Measurements from ENCODE around the gene HS3ST6. TPM values are rescaled to one million over a fixed set of nuclear protein-coding genes. Genes with fewer than 3 reads are reported as not detected.

HS3ST6 gene
- total and polyA plus RNA-seq, 2 of the 13 experiments (the other 11 are each of a cell fraction or from before 2014, with no cell fraction given) = not detected

DNA sequence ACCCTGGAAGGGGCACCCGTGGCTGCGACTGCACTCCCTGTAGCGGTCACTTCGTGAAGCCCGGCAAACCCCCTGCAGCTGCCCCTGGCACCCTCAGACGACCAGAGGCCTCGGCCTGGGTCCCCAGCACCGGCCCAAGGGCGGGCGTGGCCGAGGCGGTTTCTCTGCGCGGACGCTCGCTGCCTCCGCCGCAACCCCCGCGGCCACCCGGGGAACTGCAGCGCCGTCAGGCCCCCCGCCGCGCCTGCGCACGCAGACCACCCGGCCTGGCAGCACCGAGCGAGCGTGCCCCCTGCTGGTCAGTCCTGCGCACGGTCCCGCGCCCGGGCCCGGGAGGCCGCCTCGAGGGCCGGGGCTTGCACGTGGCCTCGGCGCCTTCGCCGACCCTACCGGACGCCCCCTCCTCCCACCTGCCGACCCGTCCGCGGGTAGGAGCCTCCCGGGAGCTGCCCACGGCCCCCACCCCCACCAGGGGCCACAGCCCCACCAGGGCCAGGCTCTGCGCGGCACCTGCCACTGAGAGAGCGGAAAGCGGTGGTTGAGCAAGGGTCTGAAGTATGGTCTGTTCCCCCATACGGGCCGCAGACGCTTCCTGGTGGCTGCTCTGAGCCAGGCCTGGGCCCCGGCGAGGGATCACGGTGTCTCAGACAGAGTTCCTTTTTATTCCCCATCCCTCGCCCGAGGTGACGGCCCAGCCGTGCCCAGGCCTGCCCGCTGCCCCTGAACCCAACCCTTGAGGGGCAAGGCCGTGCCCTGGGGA lies 11.5 kb upstream of the HS3ST6 start (continued):
- TF ChIP-seq, protein P1, sequence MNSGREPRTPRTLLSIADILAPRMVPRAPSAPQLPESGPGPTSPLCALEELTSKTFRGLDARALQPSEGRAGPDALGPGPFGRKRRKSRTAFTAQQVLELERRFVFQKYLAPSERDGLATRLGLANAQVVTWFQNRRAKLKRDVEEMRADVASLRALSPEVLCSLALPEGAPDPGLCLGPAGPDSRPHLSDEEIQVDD (CRISPR knock-in tag; IDR thresholded peaks at IDR 0.05; ENCODE audit: borderline replicate concordance) = peak; percentile 76; the same call in 1 of the 2 replicates
- TF ChIP-seq, protein P2, sequence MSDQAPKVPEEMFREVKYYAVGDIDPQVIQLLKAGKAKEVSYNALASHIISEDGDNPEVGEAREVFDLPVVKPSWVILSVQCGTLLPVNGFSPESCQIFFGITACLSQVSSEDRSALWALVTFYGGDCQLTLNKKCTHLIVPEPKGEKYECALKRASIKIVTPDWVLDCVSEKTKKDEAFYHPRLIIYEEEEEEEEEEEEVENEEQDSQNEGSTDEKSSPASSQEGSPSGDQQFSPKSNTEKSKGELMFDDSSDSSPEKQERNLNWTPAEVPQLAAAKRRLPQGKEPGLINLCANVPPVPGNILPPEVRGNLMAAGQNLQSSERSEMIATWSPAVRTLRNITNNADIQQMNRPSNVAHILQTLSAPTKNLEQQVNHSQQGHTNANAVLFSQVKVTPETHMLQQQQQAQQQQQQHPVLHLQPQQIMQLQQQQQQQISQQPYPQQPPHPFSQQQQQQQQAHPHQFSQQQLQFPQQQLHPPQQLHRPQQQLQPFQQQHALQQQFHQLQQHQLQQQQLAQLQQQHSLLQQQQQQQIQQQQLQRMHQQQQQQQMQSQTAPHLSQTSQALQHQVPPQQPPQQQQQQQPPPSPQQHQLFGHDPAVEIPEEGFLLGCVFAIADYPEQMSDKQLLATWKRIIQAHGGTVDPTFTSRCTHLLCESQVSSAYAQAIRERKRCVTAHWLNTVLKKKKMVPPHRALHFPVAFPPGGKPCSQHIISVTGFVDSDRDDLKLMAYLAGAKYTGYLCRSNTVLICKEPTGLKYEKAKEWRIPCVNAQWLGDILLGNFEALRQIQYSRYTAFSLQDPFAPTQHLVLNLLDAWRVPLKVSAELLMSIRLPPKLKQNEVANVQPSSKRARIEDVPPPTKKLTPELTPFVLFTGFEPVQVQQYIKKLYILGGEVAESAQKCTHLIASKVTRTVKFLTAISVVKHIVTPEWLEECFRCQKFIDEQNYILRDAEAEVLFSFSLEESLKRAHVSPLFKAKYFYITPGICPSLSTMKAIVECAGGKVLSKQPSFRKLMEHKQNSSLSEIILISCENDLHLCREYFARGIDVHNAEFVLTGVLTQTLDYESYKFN (CRISPR knock-in tag; conservative IDR thresholded peaks at IDR 0.05) = peak; percentile 39
- TF ChIP-seq ZNF773 (CRISPR knock-in tag; IDR thresholded peaks at IDR 0.05; ENCODE audit: borderline replicate concordance) (peak; percentile 81; the same call in 1 of the 2 replicates), TBX2 (CRISPR knock-in tag; IDR thresholded peaks at IDR 0.05; ENCODE audit: borderline replicate concordance) (peak; percentile 53; the same call in 1 of the 2 replicates), ZNF776 (CRISPR knock-in tag; IDR thresholded peaks at IDR 0.05) (peak; percentile 59; the same call in 1 of the 2 replicates), GPN1 (CRISPR knock-in tag; IDR thresholded peaks at IDR 0.05; ENCODE audit: borderline replicate concordance) (no peak; the same call in 1 of the 2 replicates), ZNF766 (CRISPR knock-in tag; IDR thresholded peaks at IDR 0.05; ENCODE audit: borderline replicate concordance) (peak; percentile 94), NCOA1 (CRISPR knock-in tag; IDR thresholded peaks at IDR 0.05) (no peak), ZBTB1 (CRISPR knock-in tag; IDR thresholded peaks at IDR 0.05; ENCODE audit: borderline replicate concordance) (no peak), ZBTB8A (CRISPR knock-in tag; IDR thresholded peaks at IDR 0.05; ENCODE audit: borderline replicate concordance, low read depth) (no peak), REL (CRISPR knock-in tag; conservative IDR thresholded peaks at IDR 0.05) (no peak), ZNF350 (CRISPR knock-in tag; IDR thresholded peaks at IDR 0.05; ENCODE audit: borderline replicate concordance, low read depth) (no peak), ZNF788 (CRISPR knock-in tag; IDR thresholded peaks at IDR 0.05; ENCODE audit: borderline replicate concordance) (peak; percentile 57), ZFP1 (CRISPR knock-in tag; IDR thresholded peaks at IDR 0.05) (no peak), FLYWCH1 (CRISPR knock-in tag; IDR thresholded peaks at IDR 0.05) (no peak), CENPT (CRISPR knock-in tag; IDR thresholded peaks at IDR 0.05; ENCODE audit: low read depth) (0 out of 2 replicates have a peak, but pooled peaks have one; percentile 64), SYNCRIP (IDR thresholded peaks at IDR 0.05; ENCODE audit: insufficient read depth, low read depth, low read length) (no peak), ZNF841 (CRISPR knock-in tag; IDR thresholded peaks at IDR 0.05; ENCODE audit: borderline replicate concordance) (no peak), MIER2 (CRISPR knock-in tag; IDR thresholded peaks at IDR 0.05) (no peak), MTF1 (CRISPR knock-in tag; IDR thresholded peaks at IDR 0.05) (no peak), NFE2 (CRISPR knock-in tag; IDR thresholded peaks at IDR 0.05) (no peak), ZNF496 (CRISPR knock-in tag; IDR thresholded peaks at IDR 0.05; ENCODE audit: insufficient replicate concordance) (no peak)
- TF ChIP-seq, protein P3, sequence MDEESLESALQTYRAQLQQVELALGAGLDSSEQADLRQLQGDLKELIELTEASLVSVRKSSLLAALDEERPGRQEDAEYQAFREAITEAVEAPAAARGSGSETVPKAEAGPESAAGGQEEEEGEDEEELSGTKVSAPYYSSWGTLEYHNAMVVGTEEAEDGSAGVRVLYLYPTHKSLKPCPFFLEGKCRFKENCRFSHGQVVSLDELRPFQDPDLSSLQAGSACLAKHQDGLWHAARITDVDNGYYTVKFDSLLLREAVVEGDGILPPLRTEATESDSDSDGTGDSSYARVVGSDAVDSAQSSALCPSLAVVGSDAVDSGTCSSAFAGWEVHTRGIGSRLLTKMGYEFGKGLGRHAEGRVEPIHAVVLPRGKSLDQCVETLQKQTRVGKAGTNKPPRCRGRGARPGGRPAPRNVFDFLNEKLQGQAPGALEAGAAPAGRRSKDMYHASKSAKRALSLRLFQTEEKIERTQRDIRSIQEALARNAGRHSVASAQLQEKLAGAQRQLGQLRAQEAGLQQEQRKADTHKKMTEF (CRISPR knock-in tag; IDR thresholded peaks at IDR 0.05) = peak; percentile 64
- TF ChIP-seq, protein P4, sequence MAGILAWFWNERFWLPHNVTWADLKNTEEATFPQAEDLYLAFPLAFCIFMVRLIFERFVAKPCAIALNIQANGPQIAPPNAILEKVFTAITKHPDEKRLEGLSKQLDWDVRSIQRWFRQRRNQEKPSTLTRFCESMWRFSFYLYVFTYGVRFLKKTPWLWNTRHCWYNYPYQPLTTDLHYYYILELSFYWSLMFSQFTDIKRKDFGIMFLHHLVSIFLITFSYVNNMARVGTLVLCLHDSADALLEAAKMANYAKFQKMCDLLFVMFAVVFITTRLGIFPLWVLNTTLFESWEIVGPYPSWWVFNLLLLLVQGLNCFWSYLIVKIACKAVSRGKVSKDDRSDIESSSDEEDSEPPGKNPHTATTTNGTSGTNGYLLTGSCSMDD (CRISPR knock-in tag; IDR thresholded peaks at IDR 0.05) = no peak
